SU-DHL-6 (cell line): ENCODE data around the gene DENND6B.

Experiments
- H2AFZ ChIP-seq: fragments of 200-600 bp; sonication (generic); 2 replicates; pipeline ENCODE4 v1.6.1; 2014; ENCODE audit warnings: low read depth, mild to moderate bottlenecking, moderate library complexity, mixed read lengths, antibody characterized with exemption, low read length; ENCODE audit not compliant: severe bottlenecking
- H3F3A ChIP-seq: fragments of 200-600 bp; shearing (Covaris generic); 2 replicates; pipeline ENCODE4 v1.6.0; 2016; ENCODE audit warnings: antibody characterized with exemption, mild to moderate bottlenecking; ENCODE audit not compliant: insufficient read depth
- H3K27ac ChIP-seq: fragments of 200-600 bp; sonication (generic); 2 replicates; pipeline ENCODE4 v1.5.1; 2016; ENCODE audit warnings: low read depth, mild to moderate bottlenecking, low read length, moderate library complexity, mixed read lengths
- H3K27me3 ChIP-seq: fragments of 200-600 bp; sonication (generic), shearing (Covaris generic); 2 replicates; pipeline ENCODE4 v1.6.0; 2014; ENCODE audit warnings: mild to moderate bottlenecking, low read length
- H3K36me3 ChIP-seq: fragments of 200-600 bp; sonication (generic); 2 replicates; pipeline ENCODE4 v1.6.1; 2014; ENCODE audit warnings: mild to moderate bottlenecking, low read length, mixed read lengths
- H3K4me2 ChIP-seq: fragments of 300-600, 200-600 bp; shearing (Covaris generic), sonication (generic); 2 replicates; pipeline ENCODE4 v1.6.0; 2014; ENCODE audit warnings: low read length, low read depth, mild to moderate bottlenecking; ENCODE audit not compliant: poor library complexity, severe bottlenecking
- H3K4me3 ChIP-seq: fragments of 200-600 bp; sonication (generic); 2 replicates; pipeline ENCODE4 v1.5.1; 2014; ENCODE audit warnings: antibody characterized with exemption, low read length, mild to moderate bottlenecking, mixed read lengths; ENCODE audit not compliant: insufficient read depth, poor library complexity, severe bottlenecking
- H3K79me2 ChIP-seq: fragments of 200-600 bp; sonication (generic); 2 replicates; pipeline ENCODE4 v1.6.1; 2014; ENCODE audit warnings: mild to moderate bottlenecking, low read length, moderate library complexity; ENCODE audit not compliant: insufficient read depth
- H3K9ac ChIP-seq: fragments of 200-600 bp; sonication (generic); 2 replicates; pipeline ENCODE4 v1.7.0; 2014; ENCODE audit warnings: mild to moderate bottlenecking, low read length
- H3K9me2 ChIP-seq: fragments of 200-600 bp; sonication (generic); replicated peaks from 2 replicates; pipeline ENCODE4 v1.6.1; 2014; ENCODE audit warnings: low read length; ENCODE audit not compliant: insufficient read depth
- H3K9me3 ChIP-seq: fragments of 200-600 bp; sonication (generic); 2 replicates; pipeline ENCODE4 v1.6.1; 2014; ENCODE audit warnings: low read length, mixed read lengths; ENCODE audit not compliant: insufficient read depth
- H4K20me1 ChIP-seq: fragments of 200-600 bp; sonication (generic); 2 replicates; pipeline ENCODE4 v1.6.1; 2014; ENCODE audit warnings: low read depth, mild to moderate bottlenecking, antibody characterized with exemption, low read length, moderate library complexity, mixed read lengths
- EZH2phosphoT487 ChIP-seq: fragments of 200-600 bp; sonication (generic), shearing (Covaris generic); conservative IDR thresholded peaks from 2 replicates; pipeline ENCODE4 v1.6.1; 2018; ENCODE audit warnings: mild to moderate bottlenecking, antibody characterized with exemption, low read length, moderate library complexity, mixed read lengths
- TF ChIP-seq, protein P1 (sequence below): fragments of 200-600 bp; sonication (generic); IDR thresholded peaks from one replicate; pipeline ENCODE4 v1.5.1; 2017; ENCODE audit warnings: antibody characterized with exemption, mild to moderate bottlenecking, low read length, moderate library complexity; ENCODE audit not compliant: insufficient read depth, poor library complexity, severe bottlenecking

Gene DENND6B

DNA sequence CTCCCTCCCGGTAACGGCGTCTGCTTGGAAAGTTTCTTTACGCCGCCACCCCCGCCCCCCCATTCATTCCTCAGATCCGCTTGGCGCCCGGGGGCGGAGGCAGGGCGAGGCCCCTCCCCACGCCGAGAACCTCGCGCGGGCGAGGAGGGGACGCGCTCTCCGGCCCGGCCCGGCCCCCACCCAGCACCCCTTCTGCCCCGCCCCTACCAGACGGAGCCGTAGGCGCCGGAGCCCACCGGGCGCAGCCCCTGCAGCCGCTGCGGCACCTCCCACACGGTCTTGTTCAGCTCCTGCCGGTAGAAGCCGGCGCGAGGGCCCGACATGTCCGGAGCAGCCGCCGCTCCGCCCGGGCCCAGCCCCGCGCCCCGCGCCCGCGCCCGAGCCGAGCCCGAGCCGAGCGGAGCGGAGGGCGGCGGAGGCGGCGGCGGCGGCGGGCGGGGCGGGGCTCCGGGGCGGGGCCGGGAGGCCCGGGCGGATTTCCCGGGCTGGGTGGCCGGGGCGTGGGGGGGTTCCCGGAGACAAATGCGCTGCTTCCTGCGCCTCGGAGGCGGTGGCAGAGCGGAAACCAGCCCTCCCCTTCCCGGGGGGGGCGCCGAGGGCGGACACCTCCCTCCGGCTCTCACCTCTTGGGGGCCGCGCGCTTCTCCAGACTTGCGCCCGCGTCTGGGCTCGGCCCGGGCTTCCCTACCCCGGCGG is 56.7 kb downstream of the DENND6B start, which contains the start of gene MAPK11:
TSS of gene MAPK11 (minus strand) at position 411 of the 696 bp plus-strand sequence. CDS start at position 323, 88 bp downstream.
- Histone ChIP-seq H3K9me2 (no peaks in the 10 kb centered on the region), H3K27ac (no peak within 1 kb of the TSS), H3K9ac (peak within 1 kb of the TSS; percentile 43; the same call in 1 of the 2 replicates), H2AFZ (no peak within 1 kb of the TSS), H3K36me3 (no peaks in the 10 kb centered on the region), H3K79me2 (no peaks in the 10 kb centered on the region), H3K9me3 (no peaks in the 10 kb centered on the region), H3F3A (0 out of 2 replicates have a peak, but pooled peaks cover 4% of the 10 kb centered on the region), H3K27me3 (no peaks in the 10 kb centered on the region), H3K4me3 (peak within 1 kb of the TSS; percentile 46), H4K20me1 (no peaks in the 10 kb centered on the region), H3K4me2 (peak within 1 kb of the TSS; percentile 67)
- TF ChIP-seq EZH2phosphoT487 = no peak
- TF ChIP-seq, protein P1, sequence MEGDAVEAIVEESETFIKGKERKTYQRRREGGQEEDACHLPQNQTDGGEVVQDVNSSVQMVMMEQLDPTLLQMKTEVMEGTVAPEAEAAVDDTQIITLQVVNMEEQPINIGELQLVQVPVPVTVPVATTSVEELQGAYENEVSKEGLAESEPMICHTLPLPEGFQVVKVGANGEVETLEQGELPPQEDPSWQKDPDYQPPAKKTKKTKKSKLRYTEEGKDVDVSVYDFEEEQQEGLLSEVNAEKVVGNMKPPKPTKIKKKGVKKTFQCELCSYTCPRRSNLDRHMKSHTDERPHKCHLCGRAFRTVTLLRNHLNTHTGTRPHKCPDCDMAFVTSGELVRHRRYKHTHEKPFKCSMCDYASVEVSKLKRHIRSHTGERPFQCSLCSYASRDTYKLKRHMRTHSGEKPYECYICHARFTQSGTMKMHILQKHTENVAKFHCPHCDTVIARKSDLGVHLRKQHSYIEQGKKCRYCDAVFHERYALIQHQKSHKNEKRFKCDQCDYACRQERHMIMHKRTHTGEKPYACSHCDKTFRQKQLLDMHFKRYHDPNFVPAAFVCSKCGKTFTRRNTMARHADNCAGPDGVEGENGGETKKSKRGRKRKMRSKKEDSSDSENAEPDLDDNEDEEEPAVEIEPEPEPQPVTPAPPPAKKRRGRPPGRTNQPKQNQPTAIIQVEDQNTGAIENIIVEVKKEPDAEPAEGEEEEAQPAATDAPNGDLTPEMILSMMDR = no peak

- Histone ChIP-seq H3K79me2 (no peaks in the 10 kb centered on the region), H3K27ac (no peak overlapping the region), H2AFZ (no peak overlapping the region), H3K4me3 (no peak overlapping the region), H4K20me1 (no peaks in the 10 kb centered on the region), H3K9me3 (no peaks in the 10 kb centered on the region), H3K9me2 (no peaks in the 10 kb centered on the region), H3K9ac (0 out of 2 replicates have a peak overlapping the region, but pooled peaks have one; percentile 35), H3K4me2 (peak overlapping the region; percentile 67), H3K36me3 (no peaks in the 10 kb centered on the region), H3F3A (0 out of 2 replicates have a peak, but pooled peaks cover 4% of the 10 kb centered on the region), H3K27me3 (no peaks in the 10 kb centered on the region)
- TF ChIP-seq, protein P1 = no peak
- no peak for TF ChIP-seq EZH2phosphoT487
Measured at GRCh38 chr22:50269573-50269969, 57.2 kb downstream of the DENND6B start.

GRCh38 chr22:50268655-50269113 is 58.1 kb downstream of the DENND6B start:
- no peaks in the 10 kb centered on the region for H4K20me1 ChIP-seq
- no peak overlapping the region for H2AFZ ChIP-seq
- H3K9me2 ChIP-seq = no peaks in the 10 kb centered on the region
- H3K27ac ChIP-seq = no peak overlapping the region
- H3K9ac ChIP-seq = no peak overlapping the region
- no peaks in the 10 kb centered on the region for H3K27me3 ChIP-seq
- no peaks in the 10 kb centered on the region for H3K79me2 ChIP-seq
- H3K4me3 ChIP-seq = no peak overlapping the region
- no peaks in the 10 kb centered on the region for H3F3A ChIP-seq
- H3K4me2 ChIP-seq = no peak overlapping the region
- H3K36me3 ChIP-seq = no peaks in the 10 kb centered on the region
- no peak for TF ChIP-seq EZH2phosphoT487
- TF ChIP-seq, protein P1 = no peak
- no peaks in the 10 kb centered on the region for H3K9me3 ChIP-seq
